A549 (cell line): ENCODE measurements around the gene OSGIN1. TPM values are rescaled to one million over a fixed set of nuclear protein-coding genes. Genes with fewer than 3 reads are reported as not detected.

Experiments used
- ATAC-seq, 2 experiments: fragments of 200-7000 bp in 1 of 2; fragments of >200 bp in 1 of 2; cut with Nextera tagmentation in 1 of 2; cut with Tn5 transposase in 1 of 2; 3 replicates each; pipeline versions ENCODE4 v1.8.0 to v1.9.1; 2018 to 2020; ENCODE audit warnings: mild to moderate bottlenecking in 1 of 2, moderate library complexity in 1 of 2
- CTCF ChIA-PET: fragments of 300-600 bp; sonication (Branson Sonifier 250); formaldehyde crosslinking; extraction: SDS; loops from one replicate; lab custom pipeline; 2021; ENCODE audit warnings: antibody characterized with exemption, inconsistent platforms; lab: Yijun Ruan, JAX
- POLR2A ChIA-PET: fragments of 350-600 bp; formaldehyde crosslinking; extraction: SDS; loops from one replicate; lab custom pipeline; 2021; ENCODE audit warnings: antibody characterized with exemption, inconsistent platforms; lab: Yijun Ruan, JAX
- DNase-seq, 2 experiments: peaks; one replicate each; pipeline versions ENCODE4 v3.0.0 to v3.0.0-alpha.2; 2011 to 2016; ENCODE audit warnings: low read depth in 1 of 2, low spot score in 1 of 2
- FAIRE-seq: peaks from 2 replicates; lab custom pipeline; 2011; peaks lifted over from hg19 to GRCh38; lab: Jason Lieb, UNC
- H3K27ac ChIP-seq, 2 experiments: fragments of >200 bp; sonication (Bioruptor Twin); formaldehyde crosslinking; 3 replicates each; pipeline ENCODE4 v1.5.1; 2016 to 2017
- H3K4me1 ChIP-seq: fragments of >200 bp; sonication (Bioruptor Twin); formaldehyde crosslinking; 3 replicates; pipeline ENCODE4 v1.6.1; 2016
- H3K4me2 ChIP-seq: fragments of >200 bp; sonication (Bioruptor Twin); formaldehyde crosslinking; 3 replicates; pipeline ENCODE4 v1.6.1; 2016
- H3K4me3 ChIP-seq: fragments of >200 bp; sonication (Bioruptor Twin); formaldehyde crosslinking; 3 replicates; pipeline ENCODE4 v1.5.1; 2016
- H3K9me3 ChIP-seq: fragments of >200 bp; sonication (Bioruptor Twin); formaldehyde crosslinking; 3 replicates; pipeline ENCODE4 v1.6.1; 2016
- CEBPB ChIP-seq, 2 experiments: fragments of >200 bp in 1 of 2; sonication (Bioruptor Twin) in 1 of 2; formaldehyde crosslinking in 1 of 2; IDR thresholded peaks; 2 replicates each; pipeline ENCODE4 v1.6.1; 2012 to 2016
- CHD2 ChIP-seq: fragments of 150-350 bp; IDR thresholded peaks from 2 replicates; pipeline ENCODE4 v1.6.1; 2014; ENCODE audit warnings: low read length; ENCODE audit not compliant: partially characterized antibody
- E2F6 ChIP-seq: IDR thresholded peaks from 2 replicates; pipeline ENCODE4 v1.6.1; 2012; ENCODE audit warnings: low read depth, borderline replicate concordance
- FOSB ChIP-seq: fragments of 250-450 bp; sonication (Bioruptor Pico); IDR thresholded peaks from 2 replicates; pipeline ENCODE4 v1.5.0; 2020; ENCODE audit warnings: mild to moderate bottlenecking, moderate library complexity
- FOSL2 ChIP-seq, 2 experiments: fragments of 450-650 bp in 1 of 2; fragments of >200 bp in 1 of 2; sonication (Bioruptor Twin) in 1 of 2; formaldehyde crosslinking; IDR thresholded peaks; 2 replicates each; pipeline versions ENCODE4 v1.5.0 to v1.6.1; 2016 to 2020; ENCODE audit warnings: mild to moderate bottlenecking in 1 of 2, moderate library complexity in 1 of 2
- GATA3 ChIP-seq: IDR thresholded peaks from 2 replicates; pipeline ENCODE4 v1.6.1; 2012; ENCODE audit warnings: borderline replicate concordance
- HMGXB4 ChIP-seq: fragments of 250-450 bp; sonication (Bioruptor Pico); IDR thresholded peaks from 2 replicates; pipeline ENCODE4 v1.5.0; 2021; ENCODE audit warnings: mild to moderate bottlenecking, moderate library complexity, borderline replicate concordance
- HOXA7 ChIP-seq: fragments of 250-450 bp; sonication (Bioruptor Pico); IDR thresholded peaks from 2 replicates; pipeline ENCODE4 v1.5.0; 2020; ENCODE audit warnings: mild to moderate bottlenecking, moderate library complexity
- JUN ChIP-seq, 2 experiments: fragments of >200 bp; sonication (Bioruptor Twin); formaldehyde crosslinking; IDR thresholded peaks; 2 replicates in 1 of 2; 3 replicates in 1 of 2; pipeline ENCODE4 v1.6.1; 2016 to 2017
- KDM5A ChIP-seq: fragments of 200-600 bp; sonication (generic); IDR thresholded peaks from 2 replicates; pipeline ENCODE4 v1.6.1; 2016; ENCODE audit warnings: antibody characterized with exemption, mild to moderate bottlenecking
- MAFK ChIP-seq: fragments of 450-650 bp; IDR thresholded peaks from 2 replicates; pipeline ENCODE4 v1.6.1; 2014; ENCODE audit not compliant: partially characterized antibody
- MAX ChIP-seq: IDR thresholded peaks from 2 replicates; pipeline ENCODE4 v1.6.1; 2012
- MAZ ChIP-seq: fragments of 150-350 bp; IDR thresholded peaks from 2 replicates; pipeline ENCODE4 v1.6.1; 2014; ENCODE audit warnings: antibody characterized with exemption, low read depth, low read length, borderline replicate concordance
- MYC ChIP-seq: IDR thresholded peaks from 2 replicates; pipeline ENCODE4 v1.6.1; 2012; ENCODE audit warnings: mild to moderate bottlenecking, inconsistent platforms, low read length, improper control_type of control experiment, borderline replicate concordance
- NFE2L2 ChIP-seq: fragments of 150-350 bp; conservative IDR thresholded peaks from 2 replicates; pipeline ENCODE4 v1.6.1; 2014; ENCODE audit warnings: low read length
- NPAS2 ChIP-seq: fragments of 250-450 bp; sonication (Bioruptor Pico); IDR thresholded peaks from 2 replicates; pipeline ENCODE4 v1.8.0; 2022; ENCODE audit warnings: mild to moderate bottlenecking, moderate library complexity, borderline replicate concordance
- NR3C1 ChIP-seq: fragments of >200 bp; sonication (Bioruptor Twin); formaldehyde crosslinking; IDR thresholded peaks from 3 replicates; pipeline ENCODE4 v1.6.1; 2017
- PHF8 ChIP-seq: fragments of 200-600 bp; sonication (generic); IDR thresholded peaks from 2 replicates; pipeline ENCODE4 v1.6.1; 2016; ENCODE audit warnings: low read depth, mild to moderate bottlenecking, antibody characterized with exemption, moderate library complexity, borderline replicate concordance
- POLR2AphosphoS2 ChIP-seq: conservative IDR thresholded peaks from 2 replicates; pipeline ENCODE4 v1.6.1; 2012; ENCODE audit warnings: low read length, improper control_type of control experiment, inconsistent platforms
- RAD21 ChIP-seq, 2 experiments: fragments of >200 bp in 1 of 2; sonication (Bioruptor Twin) in 1 of 2; formaldehyde crosslinking in 1 of 2; IDR thresholded peaks in 1 of 2; conservative IDR thresholded peaks in 1 of 2; 2 replicates in 1 of 2; 3 replicates in 1 of 2; pipeline ENCODE4 v1.6.1; 2012 to 2018; ENCODE audit warnings: inconsistent platforms in 1 of 2
- REST ChIP-seq: fragments of 200-600 bp; sonication (generic); IDR thresholded peaks from 2 replicates; pipeline ENCODE4 v1.6.1; 2016; ENCODE audit warnings: antibody characterized with exemption, mild to moderate bottlenecking, moderate library complexity
- RFX5 ChIP-seq: fragments of 450-650 bp; IDR thresholded peaks from 2 replicates; pipeline ENCODE4 v1.7.1; 2014; ENCODE audit warnings: antibody characterized with exemption, mild to moderate bottlenecking, moderate library complexity
- RNF2 ChIP-seq: fragments of 200-600 bp; sonication (generic); IDR thresholded peaks from 2 replicates; pipeline ENCODE4 v1.6.1; 2016; ENCODE audit warnings: low read depth, mild to moderate bottlenecking, antibody characterized with exemption, moderate library complexity, borderline replicate concordance
- TFCP2L1 ChIP-seq: fragments of 250-450 bp; sonication (Bioruptor Pico); IDR thresholded peaks from 2 replicates; pipeline ENCODE4 v1.5.0; 2021; ENCODE audit warnings: mild to moderate bottlenecking
- ZSCAN20 ChIP-seq: fragments of 250-450 bp; sonication (Bioruptor Pico); IDR thresholded peaks from 2 replicates; pipeline ENCODE4 v1.8.0; 2022; ENCODE audit warnings: mild to moderate bottlenecking, moderate library complexity
- WGBS: methylation state at CpG from one replicate; pipeline ENCODE4 v1.1.6; 2017; ENCODE audit errors: missing lambda C conversion rate; 5-methylcytosine and 5-hydroxymethylcytosine counted together
- polyA plus RNA-seq, 4 experiments: library from polyadenylated mRNA; depleted of rRNA in 3 of 4; stranded (reverse); fragments of >200 nt; fragmentation: RNase III in 1 of 4; extraction: RNeasy Plus Mini Kit Qiagen cat#74134 plus additional on column Dnase treatment in 1 of 4; gene quantifications; 2 replicates in 3 of 4; 3 replicates in 1 of 4; pipeline ENCODE4 v1.2.3, GENCODE V29; 2011 to 2017

Gene OSGIN1
- polyA plus RNA-seq, 2 of the 4 experiments (the other 2 are of a cell fraction): 25.9 to 37.6 TPM

GRCh38 chr16:84000989-84001642 is 48.1 kb downstream of the OSGIN1 start:
- H3K9me3 ChIP-seq: no peaks in the 10 kb centered on the region
- no peak overlapping the region for H3K4me3 ChIP-seq
- H3K27ac ChIP-seq: no peak overlapping the region
- no peak overlapping the region for H3K4me2 ChIP-seq
- no peaks in the 10 kb centered on the region for H3K4me1 ChIP-seq
- FAIRE-seq (no peak), ATAC-seq (no peak), DNase-seq (no peak)
- ChIA-PET POLR2A (no interaction called here), CTCF (interaction anchor here (1.5 to 1.9 kb wide), 5 partner anchors 10 to 56 kb away, joined by 3 to 8 read pairs (median 5); no protein-coding TSS in a partner anchor)
- 78% methylated on average over 13 of the region's 13 CpGs for WGBS
- TF ChIP-seq MAFK (no peak), NPAS2 (CRISPR knock-in tag) (no peak), CEBPB (IDR thresholded peaks at IDR 0.05) (no peak), RAD21 (conservative IDR thresholded peaks at IDR 0.05 in 1 of 2, IDR thresholded peaks at IDR 0.05 in 1 of 2) (no peak), E2F6 (no peak), MAX (no peak), FOSB (no peak), RNF2 (no peak), HOXA7 (CRISPR knock-in tag) (no peak), POLR2AphosphoS2 (no peak), NR3C1 (no peak), MYC (no peak)

- FAIRE-seq: no peak
- WGBS: 88% methylated on average over 6 of the region's 7 CpGs
Observed at GRCh38 chr16:84001726-84002125, 48.7 kb downstream of the OSGIN1 start.

More at GRCh38 chr16:84001726-84002125, 48.7 kb downstream of the OSGIN1 start:
- H3K4me2 ChIP-seq: no peak overlapping the region
- no peak overlapping the region for H3K27ac ChIP-seq
- H3K9me3 ChIP-seq: no peaks in the 10 kb centered on the region
- ChIA-PET CTCF (interaction anchor here (1.1 to 1.9 kb wide), 5 partner anchors 10 to 483 kb away, joined by 3 to 8 read pairs (median 6); no protein-coding TSS in a partner anchor), POLR2A (no interaction called here)
- H3K4me1 ChIP-seq: no peaks in the 10 kb centered on the region
- TF ChIP-seq PHF8: no peak
- no peak for TF ChIP-seq REST
- TF ChIP-seq ZSCAN20 (CRISPR knock-in tag): no peak
- TF ChIP-seq JUN (IDR thresholded peaks at IDR 0.05): no peak
- no peak for TF ChIP-seq KDM5A
- TF ChIP-seq POLR2AphosphoS2: no peak
- TF ChIP-seq NFE2L2: no peak
- TF ChIP-seq FOSL2 (IDR thresholded peaks at IDR 0.05): no peak
- TF ChIP-seq FOSL2 (CRISPR knock-in tag; IDR thresholded peaks at IDR 0.05): no peak
- TF ChIP-seq GATA3: no peak
- no peak for TF ChIP-seq TFCP2L1 (CRISPR knock-in tag)
- TF ChIP-seq RFX5: no peak
- no peak for TF ChIP-seq HOXA7 (CRISPR knock-in tag)
- TF ChIP-seq CHD2: no peak
- no peak for TF ChIP-seq MAZ
- no peak for TF ChIP-seq HMGXB4 (CRISPR knock-in tag)
- no peak overlapping the region for H3K4me3 ChIP-seq
- ATAC-seq: no peak
- no peak for DNase-seq
